WTC11 (cell line): ENCODE results near the gene STK32C.

Source experiments
- CBFB ChIP-seq: sonication (generic); formaldehyde crosslinking; IDR thresholded peaks from 2 replicates; pipeline ENCODE4 v1.8.1; 2022; ENCODE audit warnings: mild to moderate bottlenecking, low read depth, missing genetic modification reagents
- SMAD3 ChIP-seq: sonication (generic); formaldehyde crosslinking; IDR thresholded peaks from 2 replicates; pipeline ENCODE4 v1.8.0; 2022; ENCODE audit warnings: missing genetic modification reagents, mild to moderate bottlenecking, borderline replicate concordance
- SP1 ChIP-seq: sonication (generic); formaldehyde crosslinking; conservative IDR thresholded peaks from 2 replicates; pipeline ENCODE4 v1.8.1; 2022; ENCODE audit warnings: missing genetic modification reagents
- TEAD4 ChIP-seq: sonication (generic); formaldehyde crosslinking; IDR thresholded peaks from 2 replicates; pipeline ENCODE4 v1.8.0; 2022; ENCODE audit warnings: mild to moderate bottlenecking, missing genetic modification reagents
- TF ChIP-seq, protein P1 (sequence below): sonication (generic); formaldehyde crosslinking; IDR thresholded peaks from 2 replicates; pipeline ENCODE4 v1.8.1; 2022; ENCODE audit warnings: mild to moderate bottlenecking, moderate library complexity, missing genetic modification reagents
- TF ChIP-seq, protein P2 (sequence below): fragments of 200-600 bp; IDR thresholded peaks from 2 replicates; pipeline ENCODE4 v1.8.0; 2022; ENCODE audit warnings: antibody characterized with exemption
- TF ChIP-seq, protein P3 (sequence below): sonication (generic); formaldehyde crosslinking; IDR thresholded peaks from 2 replicates; pipeline ENCODE4 v1.8.1; 2022; ENCODE audit warnings: low read depth, missing genetic modification reagents, borderline replicate concordance
- TF ChIP-seq, protein P4 (sequence below): sonication (generic); formaldehyde crosslinking; IDR thresholded peaks from 2 replicates; pipeline ENCODE4 v1.8.1; 2023; ENCODE audit warnings: mild to moderate bottlenecking, missing genetic modification reagents, moderate library complexity
- TF ChIP-seq, protein P5 (sequence below): sonication (generic); formaldehyde crosslinking; IDR thresholded peaks from 2 replicates; pipeline ENCODE4 v1.8.0; 2022; ENCODE audit warnings: mild to moderate bottlenecking, missing genetic modification reagents
- TF ChIP-seq, protein P6 (sequence below): sonication (generic); formaldehyde crosslinking; IDR thresholded peaks from 2 replicates; pipeline ENCODE4 v1.8.0; 2023; ENCODE audit warnings: mild to moderate bottlenecking, missing genetic modification reagents

DNA sequence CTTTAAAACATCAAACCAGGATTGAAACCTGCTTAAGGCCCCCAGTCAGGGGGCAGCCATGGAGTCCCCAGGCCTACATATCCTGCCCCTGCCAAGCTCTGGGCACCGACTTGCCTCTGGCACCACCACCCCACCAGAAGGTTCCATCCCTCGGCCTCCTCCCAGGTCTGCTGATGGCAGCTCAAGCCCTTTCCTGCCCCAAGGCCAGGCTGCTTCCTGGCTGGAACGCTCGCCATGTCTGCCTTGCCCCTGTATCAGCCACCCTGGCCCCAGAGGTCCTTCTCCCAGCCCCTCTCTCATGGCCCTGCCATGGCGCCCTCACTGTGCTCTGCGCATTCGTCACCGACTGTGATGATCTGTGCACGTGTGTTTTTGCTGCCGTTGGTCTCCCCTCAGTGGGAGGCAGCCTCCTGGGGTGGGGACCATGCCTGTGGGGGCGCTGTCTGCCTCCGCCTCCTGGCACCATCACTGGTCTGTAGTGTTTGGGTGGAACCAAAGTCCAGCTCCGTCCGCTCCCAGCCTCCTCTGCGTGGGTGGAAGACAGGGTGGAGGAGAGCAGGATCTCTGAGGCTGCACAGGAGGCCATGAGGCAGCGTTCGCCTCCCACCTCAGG, 117.8 kb downstream of the STK32C start:
- TF ChIP-seq SP1 (no peak), TEAD4 (CRISPR knock-in tag) (no peak), CBFB (CRISPR knock-in tag) (no peak), SMAD3 (CRISPR knock-in tag) (no peak)
- TF ChIP-seq, protein P1, sequence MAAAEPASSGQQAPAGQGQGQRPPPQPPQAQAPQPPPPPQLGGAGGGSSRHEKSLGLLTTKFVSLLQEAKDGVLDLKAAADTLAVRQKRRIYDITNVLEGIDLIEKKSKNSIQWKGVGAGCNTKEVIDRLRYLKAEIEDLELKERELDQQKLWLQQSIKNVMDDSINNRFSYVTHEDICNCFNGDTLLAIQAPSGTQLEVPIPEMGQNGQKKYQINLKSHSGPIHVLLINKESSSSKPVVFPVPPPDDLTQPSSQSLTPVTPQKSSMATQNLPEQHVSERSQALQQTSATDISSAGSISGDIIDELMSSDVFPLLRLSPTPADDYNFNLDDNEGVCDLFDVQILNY (CRISPR knock-in tag) = no peak
- TF ChIP-seq, protein P2, sequence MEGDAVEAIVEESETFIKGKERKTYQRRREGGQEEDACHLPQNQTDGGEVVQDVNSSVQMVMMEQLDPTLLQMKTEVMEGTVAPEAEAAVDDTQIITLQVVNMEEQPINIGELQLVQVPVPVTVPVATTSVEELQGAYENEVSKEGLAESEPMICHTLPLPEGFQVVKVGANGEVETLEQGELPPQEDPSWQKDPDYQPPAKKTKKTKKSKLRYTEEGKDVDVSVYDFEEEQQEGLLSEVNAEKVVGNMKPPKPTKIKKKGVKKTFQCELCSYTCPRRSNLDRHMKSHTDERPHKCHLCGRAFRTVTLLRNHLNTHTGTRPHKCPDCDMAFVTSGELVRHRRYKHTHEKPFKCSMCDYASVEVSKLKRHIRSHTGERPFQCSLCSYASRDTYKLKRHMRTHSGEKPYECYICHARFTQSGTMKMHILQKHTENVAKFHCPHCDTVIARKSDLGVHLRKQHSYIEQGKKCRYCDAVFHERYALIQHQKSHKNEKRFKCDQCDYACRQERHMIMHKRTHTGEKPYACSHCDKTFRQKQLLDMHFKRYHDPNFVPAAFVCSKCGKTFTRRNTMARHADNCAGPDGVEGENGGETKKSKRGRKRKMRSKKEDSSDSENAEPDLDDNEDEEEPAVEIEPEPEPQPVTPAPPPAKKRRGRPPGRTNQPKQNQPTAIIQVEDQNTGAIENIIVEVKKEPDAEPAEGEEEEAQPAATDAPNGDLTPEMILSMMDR = no peak
- TF ChIP-seq, protein P3, sequence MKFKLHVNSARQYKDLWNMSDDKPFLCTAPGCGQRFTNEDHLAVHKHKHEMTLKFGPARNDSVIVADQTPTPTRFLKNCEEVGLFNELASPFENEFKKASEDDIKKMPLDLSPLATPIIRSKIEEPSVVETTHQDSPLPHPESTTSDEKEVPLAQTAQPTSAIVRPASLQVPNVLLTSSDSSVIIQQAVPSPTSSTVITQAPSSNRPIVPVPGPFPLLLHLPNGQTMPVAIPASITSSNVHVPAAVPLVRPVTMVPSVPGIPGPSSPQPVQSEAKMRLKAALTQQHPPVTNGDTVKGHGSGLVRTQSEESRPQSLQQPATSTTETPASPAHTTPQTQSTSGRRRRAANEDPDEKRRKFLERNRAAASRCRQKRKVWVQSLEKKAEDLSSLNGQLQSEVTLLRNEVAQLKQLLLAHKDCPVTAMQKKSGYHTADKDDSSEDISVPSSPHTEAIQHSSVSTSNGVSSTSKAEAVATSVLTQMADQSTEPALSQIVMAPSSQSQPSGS (CRISPR knock-in tag) = no peak
- TF ChIP-seq, protein P4, sequence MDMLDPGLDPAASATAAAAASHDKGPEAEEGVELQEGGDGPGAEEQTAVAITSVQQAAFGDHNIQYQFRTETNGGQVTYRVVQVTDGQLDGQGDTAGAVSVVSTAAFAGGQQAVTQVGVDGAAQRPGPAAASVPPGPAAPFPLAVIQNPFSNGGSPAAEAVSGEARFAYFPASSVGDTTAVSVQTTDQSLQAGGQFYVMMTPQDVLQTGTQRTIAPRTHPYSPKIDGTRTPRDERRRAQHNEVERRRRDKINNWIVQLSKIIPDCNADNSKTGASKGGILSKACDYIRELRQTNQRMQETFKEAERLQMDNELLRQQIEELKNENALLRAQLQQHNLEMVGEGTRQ (CRISPR knock-in tag) = no peak
- TF ChIP-seq, protein P5, sequence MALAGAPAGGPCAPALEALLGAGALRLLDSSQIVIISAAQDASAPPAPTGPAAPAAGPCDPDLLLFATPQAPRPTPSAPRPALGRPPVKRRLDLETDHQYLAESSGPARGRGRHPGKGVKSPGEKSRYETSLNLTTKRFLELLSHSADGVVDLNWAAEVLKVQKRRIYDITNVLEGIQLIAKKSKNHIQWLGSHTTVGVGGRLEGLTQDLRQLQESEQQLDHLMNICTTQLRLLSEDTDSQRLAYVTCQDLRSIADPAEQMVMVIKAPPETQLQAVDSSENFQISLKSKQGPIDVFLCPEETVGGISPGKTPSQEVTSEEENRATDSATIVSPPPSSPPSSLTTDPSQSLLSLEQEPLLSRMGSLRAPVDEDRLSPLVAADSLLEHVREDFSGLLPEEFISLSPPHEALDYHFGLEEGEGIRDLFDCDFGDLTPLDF (CRISPR knock-in tag) = no peak
- TF ChIP-seq, protein P6, sequence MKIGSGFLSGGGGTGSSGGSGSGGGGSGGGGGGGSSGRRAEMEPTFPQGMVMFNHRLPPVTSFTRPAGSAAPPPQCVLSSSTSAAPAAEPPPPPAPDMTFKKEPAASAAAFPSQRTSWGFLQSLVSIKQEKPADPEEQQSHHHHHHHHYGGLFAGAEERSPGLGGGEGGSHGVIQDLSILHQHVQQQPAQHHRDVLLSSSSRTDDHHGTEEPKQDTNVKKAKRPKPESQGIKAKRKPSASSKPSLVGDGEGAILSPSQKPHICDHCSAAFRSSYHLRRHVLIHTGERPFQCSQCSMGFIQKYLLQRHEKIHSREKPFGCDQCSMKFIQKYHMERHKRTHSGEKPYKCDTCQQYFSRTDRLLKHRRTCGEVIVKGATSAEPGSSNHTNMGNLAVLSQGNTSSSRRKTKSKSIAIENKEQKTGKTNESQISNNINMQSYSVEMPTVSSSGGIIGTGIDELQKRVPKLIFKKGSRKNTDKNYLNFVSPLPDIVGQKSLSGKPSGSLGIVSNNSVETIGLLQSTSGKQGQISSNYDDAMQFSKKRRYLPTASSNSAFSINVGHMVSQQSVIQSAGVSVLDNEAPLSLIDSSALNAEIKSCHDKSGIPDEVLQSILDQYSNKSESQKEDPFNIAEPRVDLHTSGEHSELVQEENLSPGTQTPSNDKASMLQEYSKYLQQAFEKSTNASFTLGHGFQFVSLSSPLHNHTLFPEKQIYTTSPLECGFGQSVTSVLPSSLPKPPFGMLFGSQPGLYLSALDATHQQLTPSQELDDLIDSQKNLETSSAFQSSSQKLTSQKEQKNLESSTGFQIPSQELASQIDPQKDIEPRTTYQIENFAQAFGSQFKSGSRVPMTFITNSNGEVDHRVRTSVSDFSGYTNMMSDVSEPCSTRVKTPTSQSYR (CRISPR knock-in tag) = no peak
